ENCODE data around the gene PHGDH. TPM values are rescaled to one million over a fixed set of nuclear protein-coding genes. Genes with fewer than 3 reads are reported as not detected.

Gene PHGDH
- total RNA-seq, 1 experiment from 2014 or later: 592 TPM

GRCh38 chr1:119674835-119675289 lies 36.9 kb upstream of the PHGDH start (continued):
- TF ChIP-seq, protein P1, sequence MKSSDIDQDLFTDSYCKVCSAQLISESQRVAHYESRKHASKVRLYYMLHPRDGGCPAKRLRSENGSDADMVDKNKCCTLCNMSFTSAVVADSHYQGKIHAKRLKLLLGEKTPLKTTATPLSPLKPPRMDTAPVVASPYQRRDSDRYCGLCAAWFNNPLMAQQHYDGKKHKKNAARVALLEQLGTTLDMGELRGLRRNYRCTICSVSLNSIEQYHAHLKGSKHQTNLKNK (CRISPR knock-in tag; IDR thresholded peaks at IDR 0.05): no peak
- TF ChIP-seq, protein P2, sequence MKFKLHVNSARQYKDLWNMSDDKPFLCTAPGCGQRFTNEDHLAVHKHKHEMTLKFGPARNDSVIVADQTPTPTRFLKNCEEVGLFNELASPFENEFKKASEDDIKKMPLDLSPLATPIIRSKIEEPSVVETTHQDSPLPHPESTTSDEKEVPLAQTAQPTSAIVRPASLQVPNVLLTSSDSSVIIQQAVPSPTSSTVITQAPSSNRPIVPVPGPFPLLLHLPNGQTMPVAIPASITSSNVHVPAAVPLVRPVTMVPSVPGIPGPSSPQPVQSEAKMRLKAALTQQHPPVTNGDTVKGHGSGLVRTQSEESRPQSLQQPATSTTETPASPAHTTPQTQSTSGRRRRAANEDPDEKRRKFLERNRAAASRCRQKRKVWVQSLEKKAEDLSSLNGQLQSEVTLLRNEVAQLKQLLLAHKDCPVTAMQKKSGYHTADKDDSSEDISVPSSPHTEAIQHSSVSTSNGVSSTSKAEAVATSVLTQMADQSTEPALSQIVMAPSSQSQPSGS (CRISPR knock-in tag; IDR thresholded peaks at IDR 0.05; ENCODE audit: borderline replicate concordance, low read depth): no peak
- no peak for TF ChIP-seq TEAD4 (CRISPR knock-in tag; IDR thresholded peaks at IDR 0.05)
- TF ChIP-seq ARID4B (CRISPR knock-in tag; IDR thresholded peaks at IDR 0.05; ENCODE audit: borderline replicate concordance): no peak
- no peak for TF ChIP-seq ZNF138 (CRISPR knock-in tag; conservative IDR thresholded peaks at IDR 0.05)
- TF ChIP-seq JUN (CRISPR knock-in tag; IDR thresholded peaks at IDR 0.05): no peak
- no peak for TF ChIP-seq RELA (CRISPR knock-in tag; IDR thresholded peaks at IDR 0.05; ENCODE audit: borderline replicate concordance)

- ATAC-seq (peak; percentile 88), DNase-seq (ENCODE audit: low spot score) (peak; percentile 84)
- H3K9me3 Mint-ChIP-seq: no peaks in the 10 kb centered on the region
- TF ChIP-seq, protein P3, sequence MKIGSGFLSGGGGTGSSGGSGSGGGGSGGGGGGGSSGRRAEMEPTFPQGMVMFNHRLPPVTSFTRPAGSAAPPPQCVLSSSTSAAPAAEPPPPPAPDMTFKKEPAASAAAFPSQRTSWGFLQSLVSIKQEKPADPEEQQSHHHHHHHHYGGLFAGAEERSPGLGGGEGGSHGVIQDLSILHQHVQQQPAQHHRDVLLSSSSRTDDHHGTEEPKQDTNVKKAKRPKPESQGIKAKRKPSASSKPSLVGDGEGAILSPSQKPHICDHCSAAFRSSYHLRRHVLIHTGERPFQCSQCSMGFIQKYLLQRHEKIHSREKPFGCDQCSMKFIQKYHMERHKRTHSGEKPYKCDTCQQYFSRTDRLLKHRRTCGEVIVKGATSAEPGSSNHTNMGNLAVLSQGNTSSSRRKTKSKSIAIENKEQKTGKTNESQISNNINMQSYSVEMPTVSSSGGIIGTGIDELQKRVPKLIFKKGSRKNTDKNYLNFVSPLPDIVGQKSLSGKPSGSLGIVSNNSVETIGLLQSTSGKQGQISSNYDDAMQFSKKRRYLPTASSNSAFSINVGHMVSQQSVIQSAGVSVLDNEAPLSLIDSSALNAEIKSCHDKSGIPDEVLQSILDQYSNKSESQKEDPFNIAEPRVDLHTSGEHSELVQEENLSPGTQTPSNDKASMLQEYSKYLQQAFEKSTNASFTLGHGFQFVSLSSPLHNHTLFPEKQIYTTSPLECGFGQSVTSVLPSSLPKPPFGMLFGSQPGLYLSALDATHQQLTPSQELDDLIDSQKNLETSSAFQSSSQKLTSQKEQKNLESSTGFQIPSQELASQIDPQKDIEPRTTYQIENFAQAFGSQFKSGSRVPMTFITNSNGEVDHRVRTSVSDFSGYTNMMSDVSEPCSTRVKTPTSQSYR (CRISPR knock-in tag; IDR thresholded peaks at IDR 0.05): no peak
- peak; percentile 72 for TF ChIP-seq CTCF (IDR thresholded peaks at IDR 0.05)
- H3K27ac Mint-ChIP-seq: peak overlapping the region; percentile 96
- peaks cover 55% of the 10 kb centered on the region for H3K4me1 Mint-ChIP-seq
- POLR2A ChIA-PET: interaction anchor here (0.7 to 2.1 kb wide), 5 partner anchors 26 to 64 kb away, joined by 3 to 10 read pairs (median 5); partner anchors contain the start of genes PHGDH and ZNF697
- no peaks in the 10 kb centered on the region for H3K27me3 Mint-ChIP-seq (ENCODE audit: low read depth)
- CTCF ChIA-PET: interaction anchor here (0.5 to 6.4 kb wide), 37 partner anchors 8 to 302 kb away, joined by 3 to 75 read pairs (median 4); partner anchors contain the start of genes PHGDH and ZNF697
- H3K36me3 Mint-ChIP-seq: no peaks in the 10 kb centered on the region
- H3K4me3 Mint-ChIP-seq: peak overlapping the region; percentile 68
Observed at GRCh38 chr1:119675349-119676345, 36.1 kb upstream of the PHGDH start.
